Lung (tissue), 12 donors: ENCODE data around the gene TEX9. TPM values are rescaled to one million over a fixed set of nuclear protein-coding genes. Genes with fewer than 3 reads are reported as not detected.
A peak's percentile ranks its signal among the peaks of the same experiment; 100 is the strongest.

Experiments
- ATAC-seq: fragments of 200-7000 bp; cut with Tn5 transposase; one replicate; pipeline ENCODE4 v1.9.1; 2020; ENCODE audit warnings: moderate number of reproducible peaks; ENCODE audit not compliant: insufficient read depth, low FRiP score
- DNase-seq, 3 donors: peaks; one replicate each; pipeline ENCODE4 v3.0.0-alpha.2; 2013 to 2017
- H3K27ac ChIP-seq, 2 donors: one replicate each; pipeline ENCODE4 v1.5.1; 2013; ENCODE audit warnings: mild to moderate bottlenecking in 2 of 2, moderate library complexity in 2 of 2, control low read depth in 1 of 2, inconsistent platforms in 1 of 2, low read depth in 1 of 2, low read length in 1 of 2
- H3K27me3 ChIP-seq, 3 donors: one replicate each; pipeline ENCODE4 v1.5.1; 2013; ENCODE audit warnings: low read length in 2 of 3; ENCODE audit not compliant: control insufficient read depth in 3 of 3, insufficient read depth in 3 of 3
- H3K36me3 ChIP-seq, 4 donors: one replicate each; pipeline ENCODE4 v1.5.1; 2013; ENCODE audit warnings: low read length in 4 of 4, mild to moderate bottlenecking in 1 of 4, moderate library complexity in 1 of 4; ENCODE audit not compliant: control insufficient read depth in 4 of 4, insufficient read depth in 4 of 4
- H3K4me1 ChIP-seq, 5 donors: one replicate each; pipeline ENCODE4 v1.5.1; 2013; ENCODE audit warnings: low read length in 5 of 5, mild to moderate bottlenecking in 2 of 5, moderate library complexity in 1 of 5; ENCODE audit not compliant: control insufficient read depth in 5 of 5, insufficient read depth in 5 of 5
- H3K4me3 ChIP-seq: one replicate; pipeline ENCODE4 v1.5.1; 2013; ENCODE audit warnings: mild to moderate bottlenecking, control low read depth, moderate library complexity
- H3K9ac ChIP-seq, 2 donors: one replicate each; pipeline ENCODE4 v1.5.1; 2013; ENCODE audit warnings: low read length in 2 of 2, control low read depth in 1 of 2; ENCODE audit not compliant: insufficient read depth in 1 of 2
- H3K9me3 ChIP-seq, 4 donors: one replicate each; pipeline ENCODE4 v1.5.1; 2013; ENCODE audit warnings: low read length in 3 of 4, mild to moderate bottlenecking in 1 of 4, moderate library complexity in 1 of 4; ENCODE audit not compliant: control insufficient read depth in 4 of 4, insufficient read depth in 3 of 4
- CTCF ChIP-seq: IDR thresholded peaks from 2 replicates; pipeline ENCODE4 v1.5.1; 2012; ENCODE audit warnings: mild to moderate bottlenecking; ENCODE audit errors: control extremely low read depth, extremely low read depth
- WGBS, 2 donors: extraction: QIAGEN DNeasy Blood & Tissue Kit; methylation state at CpG; one replicate each; pipeline ENCODE4 v1.1.7; 2013; 5-methylcytosine and 5-hydroxymethylcytosine counted together
- polyA plus RNA-seq, 2 donors: library from polyadenylated mRNA; stranded (reverse); fragments of 200-250 nt; gene quantifications; one replicate each; pipeline ENCODE4 v1.2.1, GENCODE V29; 2013
- total RNA-seq, 2 donors: library from RNA; depleted of rRNA in 1 of 2; stranded (reverse); fragments of >200 nt in 1 of 2; gene quantifications; one replicate each; pipeline ENCODE4 v1.2.1, GENCODE V29; 2014 to 2021
- donor health status: control.
- donor health status: control.
- donor health status: Bipolar disorder and iron deficiency.
- donor health status: healthy.
- donor health status: DM: yes; HTN: yes; CAD: no.

TEX9 gene
- total and polyA plus RNA-seq, 4 donors = 3.5 to 46.3 (median 11.0) TPM

GRCh38 chr15:56456229-56456628, 91.0 kb downstream of the TEX9 start:
- Histone ChIP-seq H3K27ac (no peak overlapping the region), H3K27me3 (no peaks in the 10 kb centered on the region), H3K4me3 (no peak overlapping the region), H3K36me3 (peaks cover 0 to 17% (median 0%) of the 10 kb centered on the region in 4 donors), H3K4me1 (no peaks in the 10 kb centered on the region), H3K9ac (no peak overlapping the region), H3K9me3 (peaks cover 0 to 2% (median 0%) of the 10 kb centered on the region in 4 donors)
- ATAC-seq = no peak
- WGBS, 2 donors = 87 to 91% methylated on average over 3 of the region's 3 CpGs
- TF ChIP-seq CTCF = no peak
- no peak for DNase-seq

- H3K36me3 ChIP-seq = peaks cover 0 to 17% (median 0%) of the 10 kb centered on the region in 4 donors
- TF ChIP-seq CTCF = no peak
- no peaks in the 10 kb centered on the region for H3K27me3 ChIP-seq
- DNase-seq (no peak), ATAC-seq (no peak)
- 97 to 99% methylated on average over 2 of the region's 2 CpGs for WGBS, 2 donors
- peaks cover 0 to 3% (median 0%) of the 10 kb centered on the region in 5 donors for H3K4me1 ChIP-seq
- peaks cover 0 to 2% (median 0%) of the 10 kb centered on the region in 4 donors for H3K9me3 ChIP-seq
- no peak overlapping the region for H3K4me3 ChIP-seq
- H3K9ac ChIP-seq = no peak overlapping the region
- no peak overlapping the region for H3K27ac ChIP-seq
These were observed 93.9 kb downstream of the TEX9 start for GRCh38 chr15:56459096-56459495.

- peaks cover 0 to 17% (median 2%) of the 10 kb centered on the region in 4 donors for H3K36me3 ChIP-seq
- H3K27ac ChIP-seq = no peak overlapping the region
- H3K4me1 ChIP-seq = peaks cover 0 to 7% (median 0%) of the 10 kb centered on the region in 5 donors
- H3K9ac ChIP-seq = no peak overlapping the region
- no peak for ATAC-seq
- WGBS, 2 donors = 20 to 24% methylated on average over 1 of the region's 1 CpG
- peaks cover 0 to 2% (median 0%) of the 10 kb centered on the region in 4 donors for H3K9me3 ChIP-seq
- peak in 1 of 3 donors; percentile 42 for DNase-seq
- TF ChIP-seq CTCF = no peak
- no peak overlapping the region for H3K4me3 ChIP-seq
- H3K27me3 ChIP-seq = no peaks in the 10 kb centered on the region
These were observed 94.8 kb downstream of the TEX9 start for GRCh38 chr15:56460071-56460470.

GRCh38 chr15:56460947-56461346, 95.7 kb downstream of the TEX9 start:
- ATAC-seq (no peak), DNase-seq (no peak)
- TF ChIP-seq CTCF = no peak
- 97 to 100% methylated on average over 2 of the region's 2 CpGs for WGBS, 2 donors
- Histone ChIP-seq H3K4me3 (no peak overlapping the region), H3K27me3 (no peaks in the 10 kb centered on the region), H3K4me1 (peaks cover 0 to 9% (median 0%) of the 10 kb centered on the region in 5 donors), H3K27ac (no peak overlapping the region), H3K9me3 (peaks cover 0 to 2% (median 0%) of the 10 kb centered on the region in 4 donors), H3K9ac (no peak overlapping the region), H3K36me3 (peaks cover 0 to 17% (median 2%) of the 10 kb centered on the region in 4 donors)
